Activated CD8-positive, alpha-beta memory T cell treated with anti-CD3 and anti-CD28 coated beads for 36 hours (primary cell): ENCODE results near the gene RETREG1. TPM values are rescaled to one million over a fixed set of nuclear protein-coding genes. Genes with fewer than 3 reads are reported as not detected.
"Not testable (repeated sequence)": the region's sequence is repeated elsewhere in the genome, so short reads cannot be mapped to it uniquely, and the experiment has no call there.

Experiments
- CTCF ChIA-PET: fragments of 350-600 bp; sonication (Branson Sonifier 250); formaldehyde crosslinking; loops from one replicate; lab custom pipeline; 2021; ENCODE audit warnings: antibody characterized with exemption; lab: Charles Lee
- POLR2A ChIA-PET: fragments of 350-600 bp; sonication (Branson Sonifier 250); formaldehyde crosslinking; loops from one replicate; lab custom pipeline; 2021; ENCODE audit warnings: antibody characterized with exemption; lab: Charles Lee
- total RNA-seq, 2 experiments: library from RNA; stranded (reverse); gene quantifications; one replicate each; pipeline ENCODE4 v1.2.3, GENCODE V29; 2021

RETREG1 gene
- total RNA-seq, 2 experiments from 2014 or later, result 11.4 to 13.2 TPM

- ChIA-PET POLR2A (no interaction called here), CTCF (no interaction called here)
Measured at GRCh38 chr5:16619136-16619535, 2.3 kb upstream of the RETREG1 start.

GRCh38 chr5:16618138-16618897, 1.5 kb upstream of the RETREG1 start:
- CTCF ChIA-PET, result interaction anchor here (0.7 to 1.5 kb wide), 3 partner anchors 8 to 11 kb away, joined by 6 to 8 read pairs (median 6); no protein-coding TSS in a partner anchor
- POLR2A ChIA-PET, result interaction anchor here (0.6 to 2.4 kb wide), 2 partner anchors 8 to 40 kb away, joined by 9 to 30 read pairs; no protein-coding TSS in a partner anchor

- POLR2A ChIA-PET, result interaction anchor here (0.6 to 2.4 kb wide), 3 partner anchors 9 to 60 kb away, joined by 3 to 30 read pairs (median 9); no protein-coding TSS in a partner anchor
- CTCF ChIA-PET, result interaction anchor here (0.7 to 1.5 kb wide), 3 partner anchors 8 to 12 kb away, joined by 6 to 8 read pairs (median 6); no protein-coding TSS in a partner anchor
Measured at GRCh38 chr5:16617274-16617968, 624 bp upstream of the RETREG1 start.

GRCh38 chr5:16615741-16616535, 859 bp downstream of the RETREG1 start:
- ChIA-PET POLR2A (interaction anchor here (1.1 to 2.4 kb wide), 2 partner anchors 11 to 151 kb away, joined by 4 to 30 read pairs; no protein-coding TSS in a partner anchor), CTCF (interaction anchor here (0.6 kb wide), 1 partner anchor 1744 kb away, joined by 4 read pairs; no protein-coding TSS in a partner anchor)

GRCh38 chr5:16612007-16612406, 4.8 kb downstream of the RETREG1 start:
- ChIA-PET POLR2A (no interaction called here), CTCF (interaction anchor here (0.7 kb wide), 1 partner anchor 837 kb away, joined by 3 read pairs; no protein-coding TSS in a partner anchor)

GRCh38 chr5:16610896-16611295, 5.9 kb downstream of the RETREG1 start:
- POLR2A ChIA-PET, CTCF ChIA-PET: not testable (repeated sequence)

GRCh38 chr5:16609412-16609811, 7.4 kb downstream of the RETREG1 start:
- POLR2A ChIA-PET, result no interaction called here
- CTCF ChIA-PET, result no interaction called here

- CTCF ChIA-PET, result no interaction called here
- POLR2A ChIA-PET, result interaction anchor here (0.7 kb wide), 1 partner anchor 126 kb away, joined by 3 read pairs; no protein-coding TSS in a partner anchor
Measured at GRCh38 chr5:16606628-16607027, 10.2 kb downstream of the RETREG1 start.

- POLR2A ChIA-PET, result no interaction called here
Measured at GRCh38 chr5:16603701-16604100, 13.1 kb downstream of the RETREG1 start.

GRCh38 chr5:16603295-16603694, 13.5 kb downstream of the RETREG1 start:
- ChIA-PET CTCF (no interaction called here), POLR2A (no interaction called here)

More at GRCh38 chr5:16603701-16604100, 13.1 kb downstream of the RETREG1 start:
- CTCF ChIA-PET, result no interaction called here

GRCh38 chr5:16602182-16602581, 14.6 kb downstream of the RETREG1 start:
- ChIA-PET POLR2A (no interaction called here), CTCF (no interaction called here)

- ChIA-PET POLR2A (no interaction called here), CTCF (no interaction called here)
Measured at GRCh38 chr5:16600946-16601345, 15.9 kb downstream of the RETREG1 start.

- ChIA-PET CTCF (no interaction called here), POLR2A (no interaction called here)
Measured at GRCh38 chr5:16600397-16600796, 16.4 kb downstream of the RETREG1 start.

- CTCF ChIA-PET, result no interaction called here
- POLR2A ChIA-PET, result no interaction called here
Measured at GRCh38 chr5:16597946-16598694, 18.7 kb downstream of the RETREG1 start.

- POLR2A ChIA-PET, result no interaction called here
- CTCF ChIA-PET, result no interaction called here
Measured at GRCh38 chr5:16596581-16596940, 20.2 kb downstream of the RETREG1 start.

GRCh38 chr5:16595881-16596580, 20.8 kb downstream of the RETREG1 start:
- ChIA-PET POLR2A (no interaction called here), CTCF (no interaction called here)

- ChIA-PET POLR2A (no interaction called here), CTCF (no interaction called here)
Measured at GRCh38 chr5:16593628-16594027, 23.2 kb downstream of the RETREG1 start.

GRCh38 chr5:16593013-16593412, 23.8 kb downstream of the RETREG1 start:
- ChIA-PET CTCF (no interaction called here), POLR2A (no interaction called here)
